Parathyroid adenoma (tissue), 2 donors: ENCODE data around the gene DDOST.

Experiments used
- H2AFZ ChIP-seq: fragments of 300-600 bp; sonication (generic); one replicate; pipeline ENCODE4 v1.7.0; 2017; ENCODE audit warnings: antibody characterized with exemption, mild to moderate bottlenecking
- H3K27ac ChIP-seq: fragments of 300-600 bp; sonication (generic); one replicate; pipeline ENCODE4 v1.7.0; 2017
- H3K27me3 ChIP-seq: fragments of 300-600 bp; sonication (generic); one replicate; pipeline ENCODE4 v1.7.0; 2017; ENCODE audit warnings: low read length; ENCODE audit not compliant: control insufficient read depth, insufficient read depth
- H3K36me3 ChIP-seq: fragments of 300-600 bp; sonication (generic); one replicate; pipeline ENCODE4 v1.7.0; 2017; ENCODE audit warnings: low read length; ENCODE audit not compliant: control insufficient read depth, insufficient read depth
- H3K4me1 ChIP-seq: fragments of 300-600 bp; sonication (generic); one replicate; pipeline ENCODE4 v1.7.0; 2017; ENCODE audit warnings: control low read depth
- H3K4me2 ChIP-seq: fragments of 300-600 bp; sonication (generic); one replicate; pipeline ENCODE4 v1.7.0; 2017; ENCODE audit warnings: low read length
- H3K4me3 ChIP-seq: fragments of 300-600 bp; sonication (generic); one replicate; pipeline ENCODE4 v1.7.0; 2017; ENCODE audit warnings: low read depth, low read length
- H3K79me2 ChIP-seq: fragments of 300-600 bp; sonication (generic); one replicate; pipeline ENCODE4 v1.7.0; 2017; ENCODE audit warnings: control low read depth
- H3K9ac ChIP-seq: fragments of 300-600 bp; sonication (generic); one replicate; pipeline ENCODE4 v1.7.0; 2017; ENCODE audit warnings: mild to moderate bottlenecking
- H3K9me3 ChIP-seq: fragments of 300-600 bp; sonication (generic); one replicate; pipeline ENCODE4 v1.7.0; 2017; ENCODE audit warnings: low read length; ENCODE audit not compliant: control insufficient read depth
- TF ChIP-seq, protein P1 (sequence below): fragments of 300-600 bp; sonication (generic); IDR thresholded peaks from one replicate; pipeline ENCODE4 v1.7.0; 2017; ENCODE audit warnings: antibody characterized with exemption, mild to moderate bottlenecking
- donor health status: primary hyperparathyroidism.

Gene DDOST

DNA sequence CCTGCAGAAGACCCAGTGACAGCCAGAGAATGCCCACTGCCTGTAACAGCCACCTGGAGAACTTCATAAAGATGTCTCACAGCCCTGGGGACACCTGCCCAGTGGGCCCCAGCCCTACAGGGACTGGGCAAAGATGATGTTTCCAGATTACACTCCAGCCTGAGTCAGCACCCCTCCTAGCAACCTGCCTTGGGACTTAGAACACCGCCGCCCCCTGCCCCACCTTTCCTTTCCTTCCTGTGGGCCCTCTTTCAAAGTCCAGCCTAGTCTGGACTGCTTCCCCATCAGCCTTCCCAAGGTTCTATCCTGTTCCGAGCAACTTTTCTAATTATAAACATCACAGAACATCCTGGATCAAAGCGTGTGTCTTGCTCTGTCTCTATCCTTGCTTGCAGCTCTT lies 42.6 kb downstream of the DDOST start:
- Histone ChIP-seq H3K79me2 (no peaks in the 10 kb centered on the region), H3K9me3 (no peaks in the 10 kb centered on the region), H3K4me1 (peaks cover 5% of the 10 kb centered on the region), H3K27me3 (no peaks in the 10 kb centered on the region), H3K36me3 (no peaks in the 10 kb centered on the region), H3K4me3 (no peak overlapping the region), H3K9ac (no peak overlapping the region), H3K4me2 (no peak overlapping the region), H2AFZ (no peak overlapping the region), H3K27ac (peak overlapping the region; percentile 57)
- TF ChIP-seq, protein P1, sequence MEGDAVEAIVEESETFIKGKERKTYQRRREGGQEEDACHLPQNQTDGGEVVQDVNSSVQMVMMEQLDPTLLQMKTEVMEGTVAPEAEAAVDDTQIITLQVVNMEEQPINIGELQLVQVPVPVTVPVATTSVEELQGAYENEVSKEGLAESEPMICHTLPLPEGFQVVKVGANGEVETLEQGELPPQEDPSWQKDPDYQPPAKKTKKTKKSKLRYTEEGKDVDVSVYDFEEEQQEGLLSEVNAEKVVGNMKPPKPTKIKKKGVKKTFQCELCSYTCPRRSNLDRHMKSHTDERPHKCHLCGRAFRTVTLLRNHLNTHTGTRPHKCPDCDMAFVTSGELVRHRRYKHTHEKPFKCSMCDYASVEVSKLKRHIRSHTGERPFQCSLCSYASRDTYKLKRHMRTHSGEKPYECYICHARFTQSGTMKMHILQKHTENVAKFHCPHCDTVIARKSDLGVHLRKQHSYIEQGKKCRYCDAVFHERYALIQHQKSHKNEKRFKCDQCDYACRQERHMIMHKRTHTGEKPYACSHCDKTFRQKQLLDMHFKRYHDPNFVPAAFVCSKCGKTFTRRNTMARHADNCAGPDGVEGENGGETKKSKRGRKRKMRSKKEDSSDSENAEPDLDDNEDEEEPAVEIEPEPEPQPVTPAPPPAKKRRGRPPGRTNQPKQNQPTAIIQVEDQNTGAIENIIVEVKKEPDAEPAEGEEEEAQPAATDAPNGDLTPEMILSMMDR, result no peak

DNA sequence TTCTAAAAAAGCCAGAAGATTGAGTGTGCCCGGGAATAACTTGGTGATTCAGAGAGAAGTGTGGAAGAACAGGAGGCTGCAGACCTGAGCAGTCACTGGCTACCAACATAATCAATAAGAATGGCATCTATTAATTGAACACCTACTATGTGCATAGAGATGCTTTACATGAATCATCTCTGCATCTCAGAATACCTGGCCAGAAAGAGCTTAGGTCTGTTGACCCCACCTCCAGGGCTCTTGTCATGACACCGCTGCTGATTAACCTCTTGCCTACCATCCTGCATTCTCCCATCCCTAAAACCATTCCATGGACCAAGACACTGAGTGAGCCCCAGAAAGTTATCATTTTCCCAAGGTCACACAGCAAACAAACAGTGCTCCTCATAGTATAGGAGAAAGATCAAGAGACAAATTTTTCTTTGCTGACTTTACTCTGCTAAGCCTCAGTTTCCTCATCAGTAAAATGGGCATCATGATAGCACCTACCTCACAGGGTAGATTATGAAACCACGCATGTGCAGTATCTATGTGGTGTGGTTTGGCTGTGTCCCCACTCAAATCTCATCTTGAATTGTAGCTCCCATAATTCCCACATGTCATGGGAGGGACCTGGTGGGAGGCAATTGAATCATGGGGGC lies 44.2 kb downstream of the DDOST start:
- Histone ChIP-seq H3K9me3 (no peaks in the 10 kb centered on the region), H3K4me3 (no peak overlapping the region), H3K4me1 (peaks cover 6% of the 10 kb centered on the region), H3K4me2 (no peak overlapping the region), H3K27me3 (no peaks in the 10 kb centered on the region), H3K36me3 (no peaks in the 10 kb centered on the region), H2AFZ (peak overlapping the region; percentile 74), H3K27ac (peak overlapping the region; percentile 49), H3K9ac (no peak overlapping the region), H3K79me2 (no peaks in the 10 kb centered on the region)
- TF ChIP-seq, protein P1, result no peak

DNA sequence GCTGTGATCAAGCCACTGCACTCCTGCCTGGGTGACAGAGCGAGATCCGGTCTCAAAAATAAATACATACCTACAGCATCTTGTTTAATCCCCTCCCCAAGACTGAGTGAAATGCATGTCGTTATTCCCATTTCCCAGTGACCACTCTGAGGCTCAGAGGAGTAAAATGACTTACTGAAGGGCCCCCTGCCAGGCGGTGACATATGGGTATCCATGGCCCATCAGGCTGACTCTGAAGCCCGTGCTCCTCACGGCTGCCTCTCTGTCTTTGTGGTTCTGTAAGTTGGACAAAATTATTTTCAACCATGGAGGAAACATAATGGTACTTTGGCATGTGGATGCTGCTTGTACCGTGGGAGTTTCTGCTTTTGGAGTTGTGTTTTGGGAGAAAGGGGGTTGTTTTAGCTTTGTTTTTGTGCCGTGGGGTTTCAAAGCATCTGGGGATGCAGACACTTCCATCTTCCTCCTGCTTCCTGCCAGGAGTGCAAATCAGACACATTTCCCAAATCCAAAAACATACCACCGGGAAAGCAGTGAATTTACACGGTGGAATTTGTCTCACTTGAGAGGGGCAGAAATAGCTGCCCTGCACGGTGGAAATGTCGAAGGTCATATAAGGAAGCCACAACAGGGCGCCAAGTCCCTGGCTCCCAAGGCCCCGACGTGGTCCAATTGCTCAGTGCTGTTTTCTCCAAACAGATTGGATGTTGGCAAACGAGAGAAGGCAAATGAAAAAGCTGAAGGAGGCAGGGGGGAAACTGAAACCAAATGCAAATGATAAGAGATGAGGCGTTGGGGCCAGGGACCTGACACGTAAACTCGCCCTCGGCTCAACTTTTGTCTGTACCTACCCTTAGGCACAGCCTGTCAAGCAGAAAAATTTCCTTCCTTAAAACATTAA lies 45.0 kb downstream of the DDOST start:
- no peak overlapping the region for H3K4me3 ChIP-seq
- H3K27me3 ChIP-seq, result no peaks in the 10 kb centered on the region
- H3K4me2 ChIP-seq, result no peak overlapping the region
- no peak overlapping the region for H3K9ac ChIP-seq
- peak overlapping the region; percentile 49 for H3K27ac ChIP-seq
- no peaks in the 10 kb centered on the region for H3K9me3 ChIP-seq
- H3K4me1 ChIP-seq, result peaks cover 6% of the 10 kb centered on the region
- no peaks in the 10 kb centered on the region for H3K36me3 ChIP-seq
- peak overlapping the region; percentile 74 for H2AFZ ChIP-seq
- H3K79me2 ChIP-seq, result no peaks in the 10 kb centered on the region
- TF ChIP-seq, protein P1, result no peak

DNA sequence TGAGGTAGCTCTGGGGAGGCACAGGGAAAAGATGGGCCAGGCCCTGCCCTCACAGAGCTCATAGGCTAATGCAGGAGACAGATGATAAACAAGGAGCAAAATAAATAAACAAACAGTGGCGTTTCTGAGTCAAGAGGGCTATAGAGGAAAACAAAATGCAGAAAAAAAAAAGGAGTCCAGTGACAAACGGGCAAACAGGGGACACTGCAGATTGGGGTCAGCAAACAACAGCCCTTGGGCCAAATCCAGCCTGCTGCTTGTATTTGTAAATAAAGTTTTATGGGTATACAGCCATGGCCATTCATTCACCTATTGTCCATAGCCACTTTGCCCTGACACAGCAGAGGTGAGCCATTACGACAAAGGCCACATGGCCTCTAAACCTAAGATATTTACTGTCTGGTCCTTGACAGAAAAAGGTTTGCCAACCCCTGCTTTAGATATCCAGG lies 47.0 kb downstream of the DDOST start:
- Histone ChIP-seq H2AFZ (peak overlapping the region; percentile 89), H3K4me1 (peaks cover 6% of the 10 kb centered on the region), H3K27ac (peak overlapping the region; percentile 79), H3K9ac (no peak overlapping the region), H3K27me3 (no peaks in the 10 kb centered on the region), H3K4me3 (no peak overlapping the region), H3K9me3 (no peaks in the 10 kb centered on the region), H3K79me2 (no peaks in the 10 kb centered on the region), H3K4me2 (peak overlapping the region; percentile 37), H3K36me3 (no peaks in the 10 kb centered on the region)
- TF ChIP-seq, protein P1, result no peak
